Measurements from ENCODE around the gene CEP85L. TPM values are rescaled to one million over a fixed set of nuclear protein-coding genes. Genes with fewer than 3 reads are reported as not detected.
"Not testable (repeated sequence)": the region's sequence is repeated elsewhere in the genome, so short reads cannot be mapped to it uniquely, and the experiment has no call there.

The CEP85L gene
- total and polyA plus RNA-seq, 5 donors from 2014 or later: 19.3 to 96.4 (median 27.7) TPM

DNA sequence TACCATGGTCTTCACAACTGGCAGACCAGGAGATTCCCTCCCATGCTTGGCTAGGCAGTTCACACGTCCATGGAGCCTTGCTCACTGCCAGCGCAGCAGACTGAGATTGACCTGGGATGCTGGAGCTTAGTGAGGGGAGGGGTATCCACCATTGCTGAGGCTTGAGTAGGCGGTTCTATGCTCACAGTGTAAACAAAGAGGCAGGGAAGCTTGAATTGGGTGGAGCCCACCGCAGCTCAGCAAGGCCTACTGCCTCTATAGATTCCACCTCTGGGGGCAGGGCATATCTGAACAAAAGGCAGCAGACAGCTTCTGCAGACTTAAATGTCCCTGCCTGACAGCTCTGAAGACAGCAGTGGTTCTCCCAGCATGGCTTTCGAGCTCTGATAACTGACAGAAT is 230.1 kb downstream of the CEP85L start:
- H3K4me1 ChIP-seq (ENCODE audit: control insufficient read depth, insufficient read depth, low read length, poor library complexity, severe bottlenecking); H3K27ac ChIP-seq (ENCODE audit: insufficient read depth, low read length, poor library complexity, severe bottlenecking); ATAC-seq (ENCODE audit: low read depth in 2 of 2); DNase-seq; H3K4me3 ChIP-seq (ENCODE audit: low read depth, low read length); H3K36me3 ChIP-seq (ENCODE audit: control insufficient read depth, insufficient read depth, low read length); H3K9me3 ChIP-seq (ENCODE audit: control insufficient read depth in 2 of 2, low read length in 2 of 2); H3K4me1 Mint-ChIP-seq; H3K27me3 Mint-ChIP-seq; H3K27ac Mint-ChIP-seq; H3K27me3 ChIP-seq (ENCODE audit: control insufficient read depth, insufficient read depth, low read length); H3K4me3 Mint-ChIP-seq: not testable (repeated sequence)
- Mint-ChIP-seq H3K36me3 (peaks cover 28% of the 10 kb centered on the region), H3K9me3 (peaks cover 0 to 20% (median 3%) of the 10 kb centered on the region in 7 donors)

DNA sequence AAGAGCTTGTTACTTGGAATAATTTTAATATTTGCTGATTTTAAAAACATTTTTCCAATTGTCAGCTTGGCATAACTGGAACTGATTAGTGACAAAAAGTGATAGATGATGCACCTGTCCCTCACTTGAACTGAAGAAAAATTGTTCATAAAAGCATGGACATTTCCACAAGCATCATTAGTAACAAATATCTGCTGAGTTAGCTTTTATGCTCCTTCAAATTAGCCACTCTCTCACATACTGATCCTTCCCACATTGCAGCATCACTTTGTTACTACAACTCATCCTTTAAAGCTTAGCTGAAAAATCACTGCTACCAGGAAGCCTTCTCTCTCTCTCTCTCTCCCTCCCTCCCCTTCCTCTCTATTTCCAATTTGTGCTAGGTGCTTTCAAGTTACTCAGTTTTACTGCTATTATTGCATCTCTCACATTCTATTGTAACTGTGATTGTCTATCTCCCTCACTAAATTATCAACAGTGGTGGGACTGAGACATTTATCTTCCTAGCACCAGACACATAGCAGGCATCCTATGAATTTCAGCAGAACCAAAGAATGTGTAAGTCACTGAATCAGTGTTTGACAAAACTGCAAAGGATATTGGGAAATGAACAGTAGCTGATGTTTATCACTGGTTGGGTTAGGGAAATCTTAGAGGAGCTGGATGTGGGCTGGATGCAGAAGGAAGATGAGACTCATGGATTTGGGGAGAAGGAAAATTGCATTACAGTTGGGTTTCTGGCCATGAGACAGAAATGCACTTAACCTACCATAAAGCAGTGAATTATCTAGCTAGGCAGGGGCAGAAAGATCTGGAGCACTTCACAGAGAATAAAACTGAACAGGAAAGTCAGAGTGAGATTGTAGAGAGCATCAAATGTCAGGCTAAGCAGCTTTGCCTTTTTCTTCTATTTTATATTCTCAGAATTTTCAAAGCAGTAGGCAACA is 231.7 kb downstream of the CEP85L start:
- no peaks in the 10 kb centered on the region for H3K4me1 Mint-ChIP-seq
- H3K27ac Mint-ChIP-seq: no peak overlapping the region
- ATAC-seq (ENCODE audit: low read depth in 2 of 2): no peak
- Histone ChIP-seq H3K27me3 (ENCODE audit: control insufficient read depth, insufficient read depth, low read length) (no peaks in the 10 kb centered on the region), H3K27ac (ENCODE audit: insufficient read depth, low read length, poor library complexity, severe bottlenecking) (no peak overlapping the region), H3K36me3 (ENCODE audit: control insufficient read depth, insufficient read depth, low read length) (no peaks in the 10 kb centered on the region), H3K4me1 (ENCODE audit: control insufficient read depth, insufficient read depth, low read length, poor library complexity, severe bottlenecking) (no peaks in the 10 kb centered on the region), H3K4me3 (ENCODE audit: low read depth, low read length) (no peak overlapping the region), H3K9me3 (ENCODE audit: control insufficient read depth in 2 of 2, low read length in 2 of 2) (no peaks in the 10 kb centered on the region)
- H3K9me3 Mint-ChIP-seq: peaks cover 0 to 10% (median 0%) of the 10 kb centered on the region in 7 donors
- no peak for DNase-seq
- H3K36me3 Mint-ChIP-seq: peaks cover 17% of the 10 kb centered on the region
- peaks cover 4% of the 10 kb centered on the region for H3K27me3 Mint-ChIP-seq
- H3K4me3 Mint-ChIP-seq: no peak overlapping the region

Other genes with a start within 250 kb of the CEP85L start
- not detected for gene PLN, start 103.3 kb downstream of the CEP85L start, total RNA-seq
- under 1 TPM; 0.13 to 0.40 (median 0.27) TPM for gene PLN, start 103.3 kb downstream of the CEP85L start, polyA plus RNA-seq
- 30.2 TPM for gene ASF1A, start 242.6 kb upstream of the CEP85L start, total RNA-seq
- 10 to 100 TPM; 69.7 to 81.8 (median 71.8) TPM for gene ASF1A, start 242.6 kb upstream of the CEP85L start, polyA plus RNA-seq